ENCODE results near the gene TNFSF8.
A peak's percentile ranks its signal among the peaks of the same experiment; 100 is the strongest.

Gene TNFSF8

GRCh38 chr9:114935119-114935518, 4.7 kb upstream of the TNFSF8 start:
- DNase-seq = no peak

DNA sequence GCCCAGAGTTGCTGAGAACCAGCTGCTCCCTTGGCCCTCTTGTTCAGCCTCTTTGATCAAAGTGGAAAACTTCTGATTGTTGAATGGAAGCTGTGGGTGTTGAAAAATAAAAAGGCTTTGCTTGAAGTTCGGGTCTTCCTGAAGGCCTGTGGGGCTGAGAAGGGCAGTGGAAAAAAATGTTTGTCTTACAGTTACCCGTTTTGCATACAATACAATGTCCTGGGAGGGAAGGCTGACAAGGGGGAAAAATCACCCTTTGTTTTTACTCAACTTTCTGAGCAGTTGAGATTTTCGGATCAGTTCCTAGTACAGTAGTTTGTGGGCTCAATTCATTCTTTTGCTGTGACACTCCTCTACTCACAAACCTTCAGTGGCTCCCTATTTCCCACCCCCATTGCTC, 2.1 kb upstream of the TNFSF8 start:
- DNase-seq = no peak

GRCh38 chr9:114931407-114931806, 1.0 kb upstream of the TNFSF8 start:
- DNase-seq = no peak

DNA sequence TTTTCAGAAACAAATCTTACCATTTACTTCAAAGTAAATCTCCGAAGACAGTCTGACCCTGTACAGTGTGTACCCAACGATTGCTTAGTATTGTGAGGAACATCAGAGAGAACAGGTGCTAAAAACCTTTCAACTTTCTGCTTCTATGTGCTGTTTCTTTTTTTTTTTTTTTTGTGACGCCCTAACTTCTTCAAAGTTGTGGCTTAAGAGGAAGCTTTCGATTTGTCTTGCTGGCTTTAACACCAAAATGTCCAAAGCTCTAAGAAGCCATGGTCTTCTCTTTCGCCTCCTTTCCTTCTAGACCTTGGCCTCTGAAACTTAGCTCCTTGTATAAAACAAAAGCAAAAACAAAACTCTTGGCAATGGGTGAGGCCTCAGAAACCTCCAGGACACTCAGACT, 1.2 kb downstream of the TNFSF8 start:
- DNase-seq = no peak

GRCh38 chr9:114928671-114929070, 1.7 kb downstream of the TNFSF8 start:
- DNase-seq = no peak

GRCh38 chr9:114928136-114928535, 2.3 kb downstream of the TNFSF8 start:
- DNase-seq = no peak

DNA sequence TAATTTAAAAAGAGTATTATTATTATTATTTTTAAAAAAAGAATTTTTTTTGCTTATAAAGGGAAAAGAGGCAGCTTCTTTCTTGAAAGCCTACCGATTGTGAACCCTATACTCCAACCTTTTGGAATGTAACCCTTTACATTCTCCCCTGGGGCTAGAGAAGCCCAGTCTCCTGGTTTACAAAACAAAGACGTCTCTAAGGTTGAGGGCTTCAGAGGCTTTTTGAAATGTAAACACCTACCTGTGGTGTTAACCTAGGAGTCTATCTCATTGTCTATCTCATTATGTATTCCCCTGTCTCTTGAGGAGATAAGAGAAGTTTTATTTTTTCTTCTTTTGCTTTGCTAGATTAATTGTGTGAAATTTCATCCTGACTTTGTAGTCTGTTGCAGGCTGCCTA, 4.7 kb downstream of the TNFSF8 start:
- DNase-seq = no peak

DNA sequence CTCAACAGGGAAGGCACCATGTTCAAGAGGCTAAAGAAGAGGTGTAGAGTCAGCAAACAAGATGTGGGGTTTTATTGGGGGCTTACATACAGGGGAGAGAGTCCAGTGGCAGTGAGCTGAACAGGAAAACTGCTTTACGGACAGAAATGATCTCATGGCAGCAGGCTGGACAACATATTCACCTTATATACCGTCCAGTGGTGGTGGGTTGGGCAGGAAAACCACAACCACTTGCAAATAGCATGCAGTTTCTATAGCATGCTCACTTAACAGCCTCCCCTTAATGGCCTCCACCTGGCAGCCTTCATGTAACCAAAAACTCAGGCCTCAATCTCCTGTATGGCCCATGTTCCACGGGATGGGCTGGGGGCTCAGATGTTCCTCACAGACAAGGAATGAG, 5.4 kb downstream of the TNFSF8 start:
- DNase-seq = no peak

- no peak for DNase-seq
These were observed 6.1 kb downstream of the TNFSF8 start for GRCh38 chr9:114924327-114924726.

DNA sequence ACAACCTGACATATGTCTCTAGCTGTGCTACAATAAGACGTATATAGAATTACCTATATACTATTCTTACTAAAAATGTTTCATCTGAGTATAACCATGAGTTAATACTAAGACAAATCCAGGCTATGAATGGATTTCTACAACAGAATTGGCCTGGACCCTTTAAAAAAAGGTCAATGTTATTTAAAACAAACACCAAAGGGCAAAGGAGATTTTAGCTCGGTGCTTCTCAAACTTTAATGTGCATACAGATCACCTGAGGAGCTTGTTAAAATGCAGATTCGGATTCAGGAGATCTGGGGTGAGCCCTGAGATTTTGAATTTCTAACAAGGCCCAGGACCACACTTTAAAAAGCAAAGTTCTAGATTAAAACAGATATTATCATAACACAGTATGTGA, 6.5 kb downstream of the TNFSF8 start:
- DNase-seq = no peak

GRCh38 chr9:114921171-114921570, 9.2 kb downstream of the TNFSF8 start:
- DNase-seq = no peak

- no peak for DNase-seq
These were observed 10.8 kb downstream of the TNFSF8 start for GRCh38 chr9:114919611-114920010.

DNA sequence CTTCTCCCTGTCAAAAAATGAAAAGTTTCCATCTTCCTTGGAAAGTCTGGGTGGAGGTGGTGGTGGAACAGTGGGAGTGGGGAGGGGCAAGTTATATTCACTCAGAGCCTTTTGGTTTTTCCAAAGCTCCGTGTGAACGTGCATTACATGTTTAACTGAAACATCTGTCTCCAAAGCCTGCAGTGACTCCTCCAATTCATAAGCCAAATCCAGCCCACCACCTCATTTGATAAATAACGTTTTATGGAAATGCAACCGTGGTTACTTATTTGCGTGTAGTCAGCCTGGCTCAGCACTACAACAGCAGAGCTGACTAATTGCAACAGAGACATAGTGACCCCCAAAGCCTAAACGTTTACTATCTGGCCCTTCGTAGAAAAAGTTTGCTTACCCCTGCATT, 13.9 kb downstream of the TNFSF8 start:
- DNase-seq = no peak

DNA sequence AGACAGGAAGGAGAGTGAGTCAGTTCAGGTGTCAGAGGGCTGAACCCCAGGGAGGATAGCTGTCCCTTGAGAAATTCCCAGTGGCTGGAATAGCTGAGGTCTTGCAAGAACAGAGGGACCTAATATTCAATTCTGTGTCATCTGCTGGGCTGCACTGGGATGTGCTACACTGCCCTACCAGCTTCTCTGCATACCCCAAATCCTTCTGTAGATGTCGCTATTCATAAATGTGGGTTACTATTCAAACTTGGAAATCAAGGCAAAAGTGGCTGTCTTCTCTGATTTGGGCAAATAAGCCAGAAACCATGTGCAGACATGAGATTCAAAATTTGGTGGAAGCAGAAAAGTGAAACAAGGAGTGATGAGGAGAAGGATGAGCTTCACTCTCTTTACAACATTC, 16.3 kb downstream of the TNFSF8 start:
- DNase-seq = no peak

DNA sequence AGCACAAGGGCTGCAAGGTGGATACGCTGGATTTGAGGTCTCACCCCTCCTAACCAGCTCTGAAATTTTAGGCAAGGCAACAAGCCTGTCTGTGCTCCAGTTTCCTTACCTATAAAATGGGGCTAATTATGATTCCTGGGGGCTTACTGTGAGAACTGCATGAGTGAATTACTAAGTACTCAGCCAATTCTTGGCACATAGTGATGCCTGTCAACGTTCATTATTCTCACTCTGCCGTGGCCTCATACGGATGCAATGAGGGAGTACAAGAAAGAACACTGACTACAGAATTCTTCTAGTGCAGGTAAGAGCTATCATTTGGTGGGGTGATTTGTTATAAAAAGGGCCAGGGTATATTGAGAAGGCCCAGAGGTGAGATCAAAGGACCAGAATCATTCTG, 16.7 kb downstream of the TNFSF8 start:
- DNase-seq = no peak

GRCh38 chr9:114913217-114913616, 17.2 kb downstream of the TNFSF8 start:
- DNase-seq = no peak

DNA sequence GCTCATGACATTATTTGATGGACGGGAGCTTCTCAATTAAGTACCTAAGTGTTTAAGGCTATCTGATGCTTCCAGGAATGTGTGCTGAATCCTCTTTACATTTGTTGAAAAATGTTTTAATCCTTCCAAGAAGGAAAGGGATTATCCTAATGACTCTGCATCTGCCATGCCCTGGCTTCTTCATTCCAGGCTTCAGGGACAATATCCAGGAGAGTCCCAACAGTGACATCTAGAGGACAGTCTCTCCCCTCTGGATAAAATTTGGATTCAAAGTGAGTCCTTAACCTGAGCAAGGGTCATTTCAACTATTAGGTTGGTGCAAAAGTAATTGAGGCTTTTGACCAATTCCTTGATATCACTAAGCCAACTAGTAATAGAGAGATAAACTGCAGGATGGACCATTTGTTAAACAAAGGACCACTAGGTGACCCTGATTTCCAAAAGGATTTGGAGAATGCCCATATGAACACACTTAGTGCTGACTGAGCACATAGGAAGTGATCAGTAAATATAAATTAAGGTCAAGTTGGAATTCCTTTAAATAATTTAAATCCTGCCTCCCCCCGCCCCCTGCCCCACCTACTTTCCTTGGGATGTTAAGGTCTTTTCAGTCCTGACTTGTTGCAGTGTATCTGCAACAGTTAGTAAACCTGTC, 19.1 kb downstream of the TNFSF8 start:
- DNase-seq = peak; percentile 40

GRCh38 chr9:114910541-114910940, 19.9 kb downstream of the TNFSF8 start:
- no peak for DNase-seq

- DNase-seq = no peak
These were observed 20.7 kb downstream of the TNFSF8 start for GRCh38 chr9:114909661-114910060.

GRCh38 chr9:114908805-114909448, 21.5 kb downstream of the TNFSF8 start:
- peak; percentile 8 for DNase-seq

GRCh38 chr9:114908104-114908622, 22.2 kb downstream of the TNFSF8 start:
- DNase-seq = peak; percentile 94

- peak; percentile 24 for DNase-seq
These were observed 23.3 kb downstream of the TNFSF8 start for GRCh38 chr9:114906922-114907571.

GRCh38 chr9:114905170-114905940, 25.0 kb downstream of the TNFSF8 start:
- DNase-seq = peak; percentile 51

All from NCI-H1417 treated with DMSO at 0.1 percent for 48 hours (cell line).